Measurements from ENCODE around the gene ZFP64. TPM values are rescaled to one million over a fixed set of nuclear protein-coding genes. Genes with fewer than 3 reads are reported as not detected.

The ZFP64 gene
- total RNA-seq, 1 experiment from 2014 or later = 16.0 TPM

DNA sequence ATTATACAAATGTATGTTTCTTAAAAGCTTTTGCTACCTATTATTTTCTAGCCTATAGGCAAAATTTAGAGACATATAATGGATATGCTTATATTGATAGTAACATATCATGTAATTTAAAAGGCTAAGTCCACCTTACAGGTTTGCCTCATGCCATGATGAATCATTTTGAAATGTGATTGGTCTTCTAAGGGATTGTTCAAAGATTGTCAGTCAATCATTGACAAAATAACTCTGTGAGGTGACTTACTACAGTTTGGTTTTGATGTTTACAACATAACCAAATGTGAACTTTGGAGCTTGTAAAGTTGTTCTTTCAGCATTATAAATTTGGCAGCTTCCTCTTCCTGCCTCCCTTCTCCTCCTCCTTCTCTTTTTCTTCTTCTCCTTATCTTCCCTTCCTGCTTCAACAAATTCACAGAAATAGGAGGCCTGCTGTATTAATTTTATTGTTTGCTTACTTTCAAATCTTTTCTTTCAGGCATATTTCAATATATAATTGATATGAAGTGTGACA, 39.7 kb upstream of the ZFP64 start (continued):
- TF ChIP-seq, protein P1, sequence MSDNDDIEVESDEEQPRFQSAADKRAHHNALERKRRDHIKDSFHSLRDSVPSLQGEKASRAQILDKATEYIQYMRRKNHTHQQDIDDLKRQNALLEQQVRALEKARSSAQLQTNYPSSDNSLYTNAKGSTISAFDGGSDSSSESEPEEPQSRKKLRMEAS (IDR thresholded peaks at IDR 0.05) = no peak
- TF ChIP-seq JUND (IDR thresholded peaks at IDR 0.05) (no peak), ELF1 (IDR thresholded peaks at IDR 0.05; ENCODE audit: borderline replicate concordance, low read depth) (no peak), RAD21 (IDR thresholded peaks at IDR 0.05; ENCODE audit: low read depth) (no peak)
- TF ChIP-seq, protein P2, sequence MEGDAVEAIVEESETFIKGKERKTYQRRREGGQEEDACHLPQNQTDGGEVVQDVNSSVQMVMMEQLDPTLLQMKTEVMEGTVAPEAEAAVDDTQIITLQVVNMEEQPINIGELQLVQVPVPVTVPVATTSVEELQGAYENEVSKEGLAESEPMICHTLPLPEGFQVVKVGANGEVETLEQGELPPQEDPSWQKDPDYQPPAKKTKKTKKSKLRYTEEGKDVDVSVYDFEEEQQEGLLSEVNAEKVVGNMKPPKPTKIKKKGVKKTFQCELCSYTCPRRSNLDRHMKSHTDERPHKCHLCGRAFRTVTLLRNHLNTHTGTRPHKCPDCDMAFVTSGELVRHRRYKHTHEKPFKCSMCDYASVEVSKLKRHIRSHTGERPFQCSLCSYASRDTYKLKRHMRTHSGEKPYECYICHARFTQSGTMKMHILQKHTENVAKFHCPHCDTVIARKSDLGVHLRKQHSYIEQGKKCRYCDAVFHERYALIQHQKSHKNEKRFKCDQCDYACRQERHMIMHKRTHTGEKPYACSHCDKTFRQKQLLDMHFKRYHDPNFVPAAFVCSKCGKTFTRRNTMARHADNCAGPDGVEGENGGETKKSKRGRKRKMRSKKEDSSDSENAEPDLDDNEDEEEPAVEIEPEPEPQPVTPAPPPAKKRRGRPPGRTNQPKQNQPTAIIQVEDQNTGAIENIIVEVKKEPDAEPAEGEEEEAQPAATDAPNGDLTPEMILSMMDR (IDR thresholded peaks at IDR 0.05 in 2 of 3, conservative IDR thresholded peaks at IDR 0.05 in 1 of 3; ENCODE audit: borderline replicate concordance in 1 of 3, insufficient read depth in 1 of 3, low read depth in 2 of 3, low read length in 2 of 3) = no peak

DNA sequence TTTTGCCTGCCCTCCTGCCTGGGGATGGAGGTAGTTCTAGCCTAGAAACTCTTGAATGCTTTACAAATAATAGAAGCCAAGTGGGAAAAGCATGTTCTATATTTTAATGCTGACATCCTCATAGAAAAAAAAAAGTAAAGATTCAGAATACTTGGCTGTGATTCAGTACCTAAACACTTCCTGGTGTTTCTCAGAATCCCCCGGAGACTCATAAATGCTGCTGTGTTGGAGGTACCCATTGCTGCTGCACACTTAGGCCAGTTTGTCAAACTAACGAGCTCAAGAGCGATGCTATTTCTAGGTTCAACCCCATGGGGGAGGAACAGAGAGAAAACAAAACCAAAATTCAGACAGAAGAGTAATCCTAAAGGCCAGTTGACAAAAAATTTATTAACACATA, 38.8 kb upstream of the ZFP64 start:
- H3K27me3 ChIP-seq (ENCODE audit: insufficient read depth, low read length) = no peaks in the 10 kb centered on the region
- H4K20me1 ChIP-seq (ENCODE audit: insufficient read depth) = no peaks in the 10 kb centered on the region
- DNase-seq (ENCODE audit: low read depth, low spot score) (no peak), ATAC-seq (no peak)
- RAD21 ChIA-PET (ENCODE audit: low non-redundant PET in 1 of 2, low total read pairs in 2 of 2, uncharacterized antibody in 2 of 2, unreplicated experiment in 2 of 2) = no interaction called here
- no peaks in the 10 kb centered on the region for H3K36me3 ChIP-seq (ENCODE audit: control insufficient read depth in 1 of 2, insufficient read depth in 2 of 2, low read length in 2 of 2)
- CTCF ChIA-PET = no interaction called here
- BruUV-seq (replicated peaks) = no TSS peak
- H3K9me3 ChIP-seq (ENCODE audit: control insufficient read depth in 1 of 2, insufficient read depth in 1 of 2, low read depth in 1 of 2, low read length in 2 of 2) = no peaks in the 10 kb centered on the region
- H3K79me2 ChIP-seq (ENCODE audit: insufficient read depth, low read length) = no peaks in the 10 kb centered on the region
- no peak overlapping the region for H3K9ac ChIP-seq (ENCODE audit: low read length)
- H3K4me1 ChIP-seq (ENCODE audit: control insufficient read depth in 1 of 2, insufficient read depth in 2 of 2, low read length in 2 of 2) = no peaks in the 10 kb centered on the region
- intact Hi-C loops (cut with micrococcal nuclease) = loop anchor here (5.0 kb wide), 1 partner anchor 103 kb away; no protein-coding TSS in a partner anchor
- H3K27ac ChIP-seq (ENCODE audit: low read depth, low read length) = no peak overlapping the region
- H2AFZ ChIP-seq (ENCODE audit: low read depth, low read length, poor library complexity, severe bottlenecking) = no peak overlapping the region
- no peaks in the 10 kb centered on the region for H3K9me2 ChIP-seq (ENCODE audit: insufficient read depth)
- POLR2A ChIA-PET = no interaction called here
- no peak for TF ChIP-seq EZH2 (IDR thresholded peaks at IDR 0.05)
- no peak for TF ChIP-seq JUND (IDR thresholded peaks at IDR 0.05)
- TF ChIP-seq, protein P3, sequence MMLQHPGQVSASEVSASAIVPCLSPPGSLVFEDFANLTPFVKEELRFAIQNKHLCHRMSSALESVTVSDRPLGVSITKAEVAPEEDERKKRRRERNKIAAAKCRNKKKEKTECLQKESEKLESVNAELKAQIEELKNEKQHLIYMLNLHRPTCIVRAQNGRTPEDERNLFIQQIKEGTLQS (IDR thresholded peaks at IDR 0.05) = no peak
- TF ChIP-seq ZNF274 (IDR thresholded peaks at IDR 0.05; ENCODE audit: low read depth, low read length) = no peak
- no peak for TF ChIP-seq SP1 (IDR thresholded peaks at IDR 0.05; ENCODE audit: low read depth)
- no peak for TF ChIP-seq RAD21 (IDR thresholded peaks at IDR 0.05; ENCODE audit: low read depth)
- no peak for TF ChIP-seq SIN3A (IDR thresholded peaks at IDR 0.05; ENCODE audit: low read depth)
- no peak for TF ChIP-seq EGR1 (IDR thresholded peaks at IDR 0.05; ENCODE audit: low read depth)
- no peak for TF ChIP-seq FOSL1 (IDR thresholded peaks at IDR 0.05; ENCODE audit: low read depth)
- TF ChIP-seq TCF7L2 (IDR thresholded peaks at IDR 0.05; ENCODE audit: borderline replicate concordance, extremely low read depth, insufficient read depth, insufficient read length) = no peak
- no peak for TF ChIP-seq CEBPB (IDR thresholded peaks at IDR 0.05; ENCODE audit: low read depth)
- TF ChIP-seq POLR2AphosphoS5 (IDR thresholded peaks at IDR 0.05; ENCODE audit: low read depth, low read length) = no peak
- TF ChIP-seq, protein P2 (IDR thresholded peaks at IDR 0.05 in 2 of 3, conservative IDR thresholded peaks at IDR 0.05 in 1 of 3; ENCODE audit: borderline replicate concordance in 1 of 3, insufficient read depth in 1 of 3, low read depth in 2 of 3, low read length in 2 of 3) = no peak
- no peak for TF ChIP-seq EZH2phosphoT487 (IDR thresholded peaks at IDR 0.05; ENCODE audit: borderline replicate concordance)
- TF ChIP-seq, protein P4, sequence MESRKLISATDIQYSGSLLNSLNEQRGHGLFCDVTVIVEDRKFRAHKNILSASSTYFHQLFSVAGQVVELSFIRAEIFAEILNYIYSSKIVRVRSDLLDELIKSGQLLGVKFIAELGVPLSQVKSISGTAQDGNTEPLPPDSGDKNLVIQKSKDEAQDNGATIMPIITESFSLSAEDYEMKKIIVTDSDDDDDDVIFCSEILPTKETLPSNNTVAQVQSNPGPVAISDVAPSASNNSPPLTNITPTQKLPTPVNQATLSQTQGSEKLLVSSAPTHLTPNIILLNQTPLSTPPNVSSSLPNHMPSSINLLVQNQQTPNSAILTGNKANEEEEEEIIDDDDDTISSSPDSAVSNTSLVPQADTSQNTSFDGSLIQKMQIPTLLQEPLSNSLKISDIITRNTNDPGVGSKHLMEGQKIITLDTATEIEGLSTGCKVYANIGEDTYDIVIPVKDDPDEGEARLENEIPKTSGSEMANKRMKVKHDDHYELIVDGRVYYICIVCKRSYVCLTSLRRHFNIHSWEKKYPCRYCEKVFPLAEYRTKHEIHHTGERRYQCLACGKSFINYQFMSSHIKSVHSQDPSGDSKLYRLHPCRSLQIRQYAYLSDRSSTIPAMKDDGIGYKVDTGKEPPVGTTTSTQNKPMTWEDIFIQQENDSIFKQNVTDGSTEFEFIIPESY (IDR thresholded peaks at IDR 0.05; ENCODE audit: extremely low read depth, insufficient replicate concordance, low read length) = no peak
- no peak overlapping the region for H3K4me3 ChIP-seq (replicated peaks in 1 of 2; ENCODE audit: low read depth in 1 of 2, low read length in 2 of 2)
- H3K4me2 ChIP-seq (ENCODE audit: low read length) = no peak overlapping the region

All from HCT116 (cell line).